ENCODE results near the gene LYSET.
"Not testable (repeated sequence)": the region's sequence is repeated elsewhere in the genome, so short reads cannot be mapped to it uniquely, and the experiment has no call there.

Gene LYSET

DNA sequence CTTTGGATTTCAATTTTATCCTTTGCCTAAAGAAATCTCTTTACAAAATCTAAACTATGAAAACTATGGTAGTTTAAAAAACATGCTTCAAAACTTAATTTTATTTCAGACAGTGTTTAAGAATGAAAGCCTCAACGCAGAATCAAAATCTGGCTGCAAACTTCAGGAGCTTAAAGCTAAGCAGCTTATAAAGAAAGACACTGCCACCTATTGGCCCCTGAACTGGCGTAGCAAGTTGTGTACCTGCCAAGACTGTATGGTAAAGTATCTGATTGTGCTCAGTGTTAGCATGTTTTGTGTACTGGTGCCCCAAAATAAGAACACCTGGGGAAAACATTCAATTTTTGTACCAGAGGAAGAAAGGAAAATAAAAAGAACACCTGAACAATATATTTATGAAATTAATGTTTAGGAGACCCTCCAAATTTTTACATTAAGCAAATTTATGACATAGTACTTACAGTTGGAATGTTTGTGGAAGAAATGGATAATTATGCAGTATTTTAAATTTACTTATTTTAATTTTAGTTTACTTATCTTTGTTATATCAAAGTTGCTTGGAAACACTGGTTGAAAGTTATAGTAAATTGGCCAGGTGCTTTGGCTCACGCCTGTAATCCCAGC is 34.1 kb downstream of the LYSET start:
- FAIRE-seq (peak; percentile 70), DNase-seq (ENCODE audit: insufficient read length, low spot score) (peak; percentile 50)
- TF ChIP-seq, protein P1, sequence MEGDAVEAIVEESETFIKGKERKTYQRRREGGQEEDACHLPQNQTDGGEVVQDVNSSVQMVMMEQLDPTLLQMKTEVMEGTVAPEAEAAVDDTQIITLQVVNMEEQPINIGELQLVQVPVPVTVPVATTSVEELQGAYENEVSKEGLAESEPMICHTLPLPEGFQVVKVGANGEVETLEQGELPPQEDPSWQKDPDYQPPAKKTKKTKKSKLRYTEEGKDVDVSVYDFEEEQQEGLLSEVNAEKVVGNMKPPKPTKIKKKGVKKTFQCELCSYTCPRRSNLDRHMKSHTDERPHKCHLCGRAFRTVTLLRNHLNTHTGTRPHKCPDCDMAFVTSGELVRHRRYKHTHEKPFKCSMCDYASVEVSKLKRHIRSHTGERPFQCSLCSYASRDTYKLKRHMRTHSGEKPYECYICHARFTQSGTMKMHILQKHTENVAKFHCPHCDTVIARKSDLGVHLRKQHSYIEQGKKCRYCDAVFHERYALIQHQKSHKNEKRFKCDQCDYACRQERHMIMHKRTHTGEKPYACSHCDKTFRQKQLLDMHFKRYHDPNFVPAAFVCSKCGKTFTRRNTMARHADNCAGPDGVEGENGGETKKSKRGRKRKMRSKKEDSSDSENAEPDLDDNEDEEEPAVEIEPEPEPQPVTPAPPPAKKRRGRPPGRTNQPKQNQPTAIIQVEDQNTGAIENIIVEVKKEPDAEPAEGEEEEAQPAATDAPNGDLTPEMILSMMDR (IDR thresholded peaks at IDR 0.05; ENCODE audit: insufficient read depth, missing control alignments): peak; percentile 83

DNA sequence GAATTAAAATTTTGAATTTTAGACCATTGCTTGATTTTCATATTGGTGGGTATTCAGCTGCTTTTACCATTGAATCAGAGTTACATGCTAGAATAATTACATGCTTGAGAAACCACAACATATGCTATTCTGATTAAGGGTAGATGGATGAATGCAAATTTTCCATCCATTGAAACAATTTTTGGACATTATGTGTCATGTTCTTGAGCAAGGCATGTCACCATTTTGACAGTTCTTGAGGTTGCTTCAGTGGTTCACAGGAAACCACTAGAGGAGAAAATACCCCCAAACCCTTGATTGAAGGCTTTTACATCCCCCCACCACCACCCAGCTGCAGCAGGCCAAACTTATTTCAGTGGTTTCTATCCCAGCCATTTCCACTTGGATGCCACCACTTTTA is 35.4 kb downstream of the LYSET start:
- no peak for DNase-seq (ENCODE audit: insufficient read length, low spot score)
- TF ChIP-seq, protein P1 (IDR thresholded peaks at IDR 0.05; ENCODE audit: insufficient read depth, missing control alignments): no peak
- FAIRE-seq: no peak

DNA sequence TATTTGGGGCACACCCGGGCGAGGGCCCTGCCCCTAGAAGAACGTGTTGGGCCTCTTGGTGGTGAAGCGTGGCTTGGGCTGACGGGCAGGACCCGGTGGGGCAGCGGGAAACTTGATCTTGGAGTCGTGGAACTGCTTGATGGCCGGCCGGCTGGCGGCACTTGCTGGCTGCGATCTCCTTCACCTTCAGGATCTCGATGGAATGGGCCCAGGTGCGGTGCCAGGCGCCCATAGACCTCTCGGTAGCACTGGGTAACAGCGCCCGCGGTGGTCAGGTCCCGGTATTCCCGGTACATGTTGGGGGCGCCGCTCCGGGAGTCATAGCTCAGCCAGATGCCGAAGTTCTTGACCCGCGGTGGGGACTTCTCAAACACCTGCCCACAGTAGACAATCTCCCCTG is 38.4 kb downstream of the LYSET start:
- FAIRE-seq (no peak), DNase-seq (ENCODE audit: insufficient read length, low spot score) (no peak)

DNA sequence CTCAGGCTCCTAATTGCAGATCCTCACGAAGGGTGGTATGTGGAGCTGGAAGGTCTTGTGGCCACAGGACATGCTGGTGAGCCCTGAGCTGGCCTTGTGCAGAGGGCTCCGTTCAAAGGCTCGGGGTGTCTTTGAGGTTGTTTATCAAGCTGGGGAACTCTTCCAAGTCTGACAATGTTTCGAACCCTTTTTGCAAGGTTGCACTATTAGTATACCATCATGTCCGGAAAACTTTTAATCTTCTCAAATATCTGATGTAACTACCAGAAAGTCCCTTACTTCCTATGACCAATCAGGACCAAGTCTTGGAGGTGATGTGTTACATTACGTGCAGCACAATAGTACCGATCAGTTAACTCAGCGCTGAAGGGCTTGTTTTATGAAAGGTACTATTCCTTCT is 43.4 kb downstream of the LYSET start:
- DNase-seq (ENCODE audit: insufficient read length, low spot score) (no peak), FAIRE-seq (no peak)
- TF ChIP-seq, protein P1 (IDR thresholded peaks at IDR 0.05; ENCODE audit: insufficient read depth, missing control alignments): no peak

More for the DNA sequence above, 38.4 kb downstream of the LYSET start:
- TF ChIP-seq, protein P1 (IDR thresholded peaks at IDR 0.05; ENCODE audit: insufficient read depth, missing control alignments): no peak

DNA sequence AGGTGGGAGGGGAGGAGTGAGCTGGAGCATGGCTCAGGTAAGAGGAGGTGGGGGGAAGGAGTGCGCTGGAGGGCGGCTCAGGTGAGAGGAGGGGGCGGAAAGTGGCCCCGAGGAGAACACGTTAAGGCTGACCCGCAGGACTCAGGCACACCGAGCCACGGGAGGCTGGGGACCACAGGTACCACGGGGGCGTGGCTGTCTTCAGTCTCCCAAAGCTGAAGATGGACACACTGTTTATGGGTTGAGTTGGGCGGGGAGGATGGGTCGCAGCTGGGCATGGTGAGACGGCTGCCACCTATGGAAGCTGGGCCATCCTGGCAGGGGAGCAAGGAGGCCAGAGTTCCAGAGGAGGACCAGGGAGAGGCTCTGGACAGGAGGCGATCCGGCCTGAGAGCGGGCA is 45.4 kb downstream of the LYSET start:
- FAIRE-seq: no peak
- DNase-seq (ENCODE audit: insufficient read length, low spot score): no peak
- TF ChIP-seq, protein P1 (IDR thresholded peaks at IDR 0.05; ENCODE audit: insufficient read depth, missing control alignments): no peak

DNA sequence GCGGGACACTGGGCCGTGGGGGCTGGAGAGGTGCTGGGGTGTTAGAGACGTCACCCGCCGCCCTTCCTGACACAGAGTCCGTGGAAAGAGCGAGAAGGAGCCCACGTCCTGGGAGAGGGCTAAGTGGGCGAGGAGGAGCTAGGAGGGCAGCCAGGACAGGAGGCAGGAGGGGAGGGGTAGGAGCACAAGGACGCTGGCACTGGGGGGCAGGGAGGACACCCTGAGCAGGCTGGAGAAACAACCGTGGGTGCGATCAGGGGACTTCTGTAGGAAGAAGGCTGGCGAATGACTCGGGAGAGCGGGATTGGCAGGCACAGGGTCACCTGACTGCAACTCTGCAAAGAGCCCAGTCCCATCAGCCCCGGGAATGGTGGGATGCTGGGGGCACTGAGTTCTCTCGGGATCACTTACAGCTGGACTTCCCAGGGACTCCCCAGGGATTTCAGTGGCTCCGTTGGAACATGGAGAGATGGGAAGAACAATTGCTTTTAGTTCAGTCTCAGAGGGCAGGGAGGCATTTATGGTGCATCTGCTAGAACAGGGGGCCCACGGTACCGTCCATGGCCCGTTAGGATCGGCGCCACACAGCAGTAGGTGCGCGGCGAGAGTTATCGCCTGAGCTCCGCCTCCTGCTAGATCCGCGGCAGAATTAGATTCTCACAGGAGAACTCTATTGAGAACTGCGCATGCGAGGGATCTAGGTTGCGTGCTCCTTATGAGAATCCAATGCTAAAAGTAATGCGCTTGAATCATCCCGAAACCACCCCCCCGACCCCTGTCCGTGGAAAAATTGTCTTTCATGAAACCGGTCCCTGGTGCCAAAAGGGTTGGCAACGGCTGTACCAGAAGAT is 46.2 kb downstream of the LYSET start:
- TF ChIP-seq, protein P1 (IDR thresholded peaks at IDR 0.05; ENCODE audit: insufficient read depth, missing control alignments): no peak
- DNase-seq (ENCODE audit: insufficient read length, low spot score) (peak; percentile 71), FAIRE-seq (no peak)

DNA sequence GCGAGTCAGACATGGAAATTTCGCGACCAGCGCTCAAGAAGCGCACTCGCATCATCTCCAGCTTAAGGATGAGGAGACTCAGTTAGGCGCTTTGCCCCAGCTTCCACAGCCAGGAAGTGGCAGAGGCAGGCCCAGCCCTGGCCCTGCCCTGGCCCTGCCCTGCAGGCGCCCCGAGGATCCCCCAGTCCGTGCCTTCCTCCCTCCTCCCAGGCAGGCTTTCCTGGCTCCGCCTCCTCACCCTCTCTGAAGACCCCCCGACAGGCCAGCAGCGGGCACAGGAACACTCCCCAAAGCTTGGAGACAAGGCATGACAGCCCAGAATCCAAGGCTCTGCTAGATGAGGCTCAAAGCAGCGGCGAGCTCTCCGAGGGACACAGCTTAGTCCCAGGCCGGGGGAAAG is 47.0 kb downstream of the LYSET start:
- no peak for DNase-seq (ENCODE audit: insufficient read length, low spot score)
- TF ChIP-seq, protein P1 (IDR thresholded peaks at IDR 0.05; ENCODE audit: insufficient read depth, missing control alignments): no peak
- no peak for FAIRE-seq

DNA sequence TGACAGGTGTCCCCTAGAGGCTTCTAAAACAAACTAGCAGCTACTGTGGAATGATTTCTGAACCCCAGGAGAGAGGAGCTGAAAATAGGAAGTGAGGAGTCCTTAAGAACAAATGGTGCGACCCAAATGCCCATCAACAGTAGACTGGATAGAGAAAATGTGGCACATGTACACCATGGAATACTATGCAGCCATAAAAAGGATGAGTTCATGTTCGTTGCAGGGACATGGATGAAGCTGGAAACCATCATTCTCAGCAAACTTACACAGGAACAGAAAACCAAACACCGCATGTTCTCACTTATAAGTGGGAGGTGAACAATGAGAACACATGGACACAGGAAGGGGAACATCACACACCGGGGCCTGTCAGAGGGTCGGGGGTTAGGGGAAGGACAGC is 48.0 kb downstream of the LYSET start:
- not testable (repeated sequence) for FAIRE-seq; DNase-seq (ENCODE audit: insufficient read length, low spot score)
